ENCODE data around the gene MOXD1.

DNA sequence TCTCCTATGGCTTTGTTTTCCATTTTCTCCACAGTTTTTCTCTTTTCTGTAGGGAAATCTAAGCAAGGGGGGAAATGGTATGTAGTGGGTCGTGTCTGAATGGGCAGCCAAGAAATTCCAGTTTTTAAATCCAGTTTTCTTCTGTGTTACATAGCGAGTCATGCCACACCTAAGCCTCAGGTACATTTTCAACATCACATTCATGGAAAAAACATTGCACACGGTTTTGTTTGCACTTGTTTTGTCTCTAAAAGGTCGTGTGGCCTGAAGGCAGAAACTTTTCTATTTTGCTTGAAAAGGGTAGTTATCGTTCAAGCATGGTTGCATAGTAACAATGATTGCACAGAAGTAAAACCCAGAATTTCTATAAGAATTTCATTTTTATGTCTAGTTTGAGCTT is 70.5 kb downstream of the MOXD1 start:
- TF ChIP-seq, protein P1, sequence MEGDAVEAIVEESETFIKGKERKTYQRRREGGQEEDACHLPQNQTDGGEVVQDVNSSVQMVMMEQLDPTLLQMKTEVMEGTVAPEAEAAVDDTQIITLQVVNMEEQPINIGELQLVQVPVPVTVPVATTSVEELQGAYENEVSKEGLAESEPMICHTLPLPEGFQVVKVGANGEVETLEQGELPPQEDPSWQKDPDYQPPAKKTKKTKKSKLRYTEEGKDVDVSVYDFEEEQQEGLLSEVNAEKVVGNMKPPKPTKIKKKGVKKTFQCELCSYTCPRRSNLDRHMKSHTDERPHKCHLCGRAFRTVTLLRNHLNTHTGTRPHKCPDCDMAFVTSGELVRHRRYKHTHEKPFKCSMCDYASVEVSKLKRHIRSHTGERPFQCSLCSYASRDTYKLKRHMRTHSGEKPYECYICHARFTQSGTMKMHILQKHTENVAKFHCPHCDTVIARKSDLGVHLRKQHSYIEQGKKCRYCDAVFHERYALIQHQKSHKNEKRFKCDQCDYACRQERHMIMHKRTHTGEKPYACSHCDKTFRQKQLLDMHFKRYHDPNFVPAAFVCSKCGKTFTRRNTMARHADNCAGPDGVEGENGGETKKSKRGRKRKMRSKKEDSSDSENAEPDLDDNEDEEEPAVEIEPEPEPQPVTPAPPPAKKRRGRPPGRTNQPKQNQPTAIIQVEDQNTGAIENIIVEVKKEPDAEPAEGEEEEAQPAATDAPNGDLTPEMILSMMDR (optimal IDR thresholded peaks at IDR 0.05 in 1 of 3, IDR thresholded peaks at IDR 0.05 in 1 of 3, conservative IDR thresholded peaks at IDR 0.05 in 1 of 3; ENCODE audit: extremely low read depth in 1 of 3, insufficient read depth in 2 of 3, low read length in 3 of 3) = no peak
- no peak for TF ChIP-seq EZH2 (IDR thresholded peaks at IDR 0.05; ENCODE audit: low read length)

Measured in keratinocyte (primary cell).